ENCODE data around the gene PDLIM1. TPM values are rescaled to one million over a fixed set of nuclear protein-coding genes. Genes with fewer than 3 reads are reported as not detected.

PDLIM1 gene
- total and polyA plus RNA-seq, 10 of the 15 experiments (the other 5 are each of a cell fraction or from before 2014, with no cell fraction given), result 95.7 to 714 (median 309) TPM

GRCh38 chr10:95234951-95235350 lies 55.9 kb downstream of the PDLIM1 start:
- CTCF ChIA-PET, result interaction anchor here (0.9 to 4.8 kb wide), 5 partner anchors 10 to 130 kb away, joined by 3 to 38 read pairs (median 4); no protein-coding TSS in a partner anchor
- H3K27me3 ChIP-seq (replicated peaks in 1 of 2; ENCODE audit: control insufficient read depth in 2 of 2, insufficient read depth in 2 of 2, low read length in 1 of 2), result no peaks in the 10 kb centered on the region
- no peak overlapping the region for H3K4me2 ChIP-seq (ENCODE audit: control insufficient read depth, insufficient read depth)
- in situ Hi-C loops (cut with MboI), result no loop called here
- peaks cover 18 to 38% of the 10 kb centered on the region in 2 experiments for H3K36me3 ChIP-seq (ENCODE audit: control insufficient read depth in 2 of 2, insufficient read depth in 2 of 2, low read length in 1 of 2)
- peaks cover 28% of the 10 kb centered on the region for H3K4me1 ChIP-seq (ENCODE audit: control insufficient read depth, insufficient read depth, low read length)
- intact Hi-C loops (cut with micrococcal nuclease; ENCODE audit: unreplicated experiment), result no loop called here
- no peak overlapping the region for H3K4me3 ChIP-seq
- no peak overlapping the region for H3K27ac ChIP-seq (ENCODE audit: control insufficient read depth, insufficient read depth)
- FAIRE-seq, result no peak
- no peak for DNase-seq (ENCODE audit: low read depth, low spot score)
- H3K79me2 ChIP-seq (ENCODE audit: control insufficient read depth, insufficient read depth, low read length), result no peaks in the 10 kb centered on the region
- ATAC-seq, result no peak
- POLR2A ChIA-PET, result no interaction called here
- 98% methylated on average over 5 of the region's 5 CpGs for WGBS (ENCODE audit: insufficient coverage, insufficient replicate concordance, low lambda C conversion rate, missing lambda C conversion rate)
- SMC1A ChIA-PET (ENCODE audit: uncharacterized antibody, unreplicated experiment), result interaction anchor here (1.2 to 6.2 kb wide), 4 partner anchors 9 to 128 kb away, joined by 3 to 57 read pairs (median 12); no protein-coding TSS in a partner anchor
- no peaks in the 10 kb centered on the region for H3K9me3 ChIP-seq (replicated peaks; ENCODE audit: control insufficient read depth, insufficient read depth, low read length)
- BruUV-seq (replicated peaks), result no TSS peak
- RAD21 ChIA-PET (ENCODE audit: unreplicated experiment), result interaction anchor here (0.5 to 1.8 kb wide), 3 partner anchors 8 to 53 kb away, joined by 3 to 5 read pairs (median 4); no protein-coding TSS in a partner anchor
- H4K20me1 ChIP-seq (ENCODE audit: control insufficient read depth, insufficient read depth), result no peaks in the 10 kb centered on the region; the same call in 1 of the 2 replicates
- H3K9ac ChIP-seq (ENCODE audit: control insufficient read depth, insufficient read depth, low read length), result no peak overlapping the region
- H2AFZ ChIP-seq (ENCODE audit: control insufficient read depth, low read depth, low read length), result no peak overlapping the region
- no peak for TF ChIP-seq ZNF622 (IDR thresholded peaks at IDR 0.05)
- no peak for TF ChIP-seq PBX3 (IDR thresholded peaks at IDR 0.05; ENCODE audit: insufficient replicate concordance, low read depth, low read length)
- TF ChIP-seq JUNB (IDR thresholded peaks at IDR 0.05), result no peak
- no peak for TF ChIP-seq CEBPZ (IDR thresholded peaks at IDR 0.05; ENCODE audit: low read depth, low read length)
- TF ChIP-seq MYB (IDR thresholded peaks at IDR 0.05; ENCODE audit: borderline replicate concordance, low read depth, low read length), result no peak
- no peak for TF ChIP-seq SKIL (IDR thresholded peaks at IDR 0.05; ENCODE audit: low read depth, poor library complexity, severe bottlenecking)
- no peak for TF ChIP-seq HSF1 (IDR thresholded peaks at IDR 0.05; ENCODE audit: low read depth, low read length)
- TF ChIP-seq MXI1 (IDR thresholded peaks at IDR 0.05; ENCODE audit: low read depth, low read length), result no peak
- no peak for TF ChIP-seq SP1 (IDR thresholded peaks at IDR 0.05; ENCODE audit: low read depth, low read length)
- TF ChIP-seq NFXL1 (IDR thresholded peaks at IDR 0.05; ENCODE audit: borderline replicate concordance), result no peak
- no peak for TF ChIP-seq SMAD5 (IDR thresholded peaks at IDR 0.05; ENCODE audit: low read depth)

All from GM12878 (cell line).